ENCODE measurements around the gene SLC27A5.

DNA sequence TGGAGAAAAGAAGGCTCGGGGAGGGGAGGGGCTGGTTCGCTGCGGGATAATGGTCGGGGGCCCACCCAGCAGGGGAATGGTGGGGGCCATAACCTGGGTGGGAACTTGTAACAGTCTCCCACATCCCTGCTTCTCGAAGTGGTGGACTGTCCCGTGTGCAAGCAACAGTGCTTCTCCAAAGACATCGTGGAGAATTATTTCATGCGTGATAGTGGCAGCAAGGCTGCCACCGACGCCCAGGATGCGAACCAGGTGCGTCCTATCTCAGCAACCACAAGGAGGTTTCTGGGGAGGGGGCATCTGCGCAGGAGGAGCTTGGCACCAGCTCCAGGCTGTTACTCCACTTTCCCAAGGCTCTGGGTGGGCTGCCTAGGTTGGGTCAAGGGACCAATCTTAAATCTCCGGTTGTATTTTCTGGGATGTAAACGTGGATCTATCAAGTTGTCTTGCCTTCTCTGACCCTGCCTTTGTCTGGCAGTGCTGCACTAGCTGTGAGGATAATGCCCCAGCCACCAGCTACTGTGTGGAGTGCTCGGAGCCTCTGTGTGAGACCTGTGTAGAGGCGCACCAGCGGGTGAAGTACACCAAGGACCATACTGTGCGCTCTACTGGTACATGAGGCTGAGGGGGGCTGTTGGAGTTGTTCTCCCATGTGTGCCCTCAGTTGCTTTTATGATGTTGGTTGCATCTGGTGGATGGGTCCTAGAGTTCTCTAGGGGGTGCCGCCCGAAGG is 33.7 kb upstream of the SLC27A5 start:
- no peak for TF ChIP-seq EZH2 (IDR thresholded peaks at IDR 0.05)
- TF ChIP-seq POLR2AphosphoS5 (IDR thresholded peaks at IDR 0.05; ENCODE audit: borderline replicate concordance, low read depth, low read length) = no peak
- no peak for TF ChIP-seq FOXP2 (optimal IDR thresholded peaks at IDR 0.05; ENCODE audit: control extremely low read depth, extremely low read length, insufficient read depth)
